Activated CD8-positive, alpha-beta memory T cell treated with anti-CD3 and anti-CD28 coated beads, Interleukin-2, amount 50 U/mL, for 48 hours (primary cell): ENCODE data around the gene MXD1.

Experiments
- DNase-seq: peaks from one replicate; pipeline ENCODE4 v3.0.0-alpha.2; 2020

The MXD1 gene

GRCh38 chr2:69954084-69954483 lies 39.2 kb downstream of the MXD1 start:
- DNase-seq, result no peak

- DNase-seq, result no peak
These were observed 40.1 kb downstream of the MXD1 start for GRCh38 chr2:69955029-69955428.

- DNase-seq, result no peak
These were observed 41.6 kb downstream of the MXD1 start for GRCh38 chr2:69956475-69956979.

GRCh38 chr2:69957965-69958364 lies 43.1 kb downstream of the MXD1 start:
- no peak for DNase-seq

GRCh38 chr2:69958480-69958879 lies 43.6 kb downstream of the MXD1 start:
- no peak for DNase-seq

- no peak for DNase-seq
These were observed 44.5 kb downstream of the MXD1 start for GRCh38 chr2:69959425-69959824.

GRCh38 chr2:69960821-69961220 lies 45.9 kb downstream of the MXD1 start:
- DNase-seq, result no peak

GRCh38 chr2:69961496-69961895 lies 46.6 kb downstream of the MXD1 start, which contains the start of gene ASPRV1:
Gene ASPRV1 (minus strand): TSS chr2:69961631. CDS start chr2:69961436, 195 bp downstream.
- DNase-seq, result no peak

- no peak for DNase-seq
These were observed 48.2 kb downstream of the MXD1 start for GRCh38 chr2:69962986-69963730.

GRCh38 chr2:69964353-69964841 lies 49.5 kb downstream of the MXD1 start:
- DNase-seq, result no peak

- no peak for DNase-seq
These were observed 51.0 kb downstream of the MXD1 start for GRCh38 chr2:69965756-69966445.

- DNase-seq, result no peak
These were observed 51.6 kb downstream of the MXD1 start for GRCh38 chr2:69966496-69966895.

GRCh38 chr2:69968609-69969008 lies 53.7 kb downstream of the MXD1 start:
- no peak for DNase-seq

GRCh38 chr2:69969126-69969983 lies 54.4 kb downstream of the MXD1 start:
- DNase-seq, result no peak

- no peak for DNase-seq
These were observed 55.1 kb downstream of the MXD1 start for GRCh38 chr2:69969991-69970390.

- no peak for DNase-seq
These were observed 57.9 kb downstream of the MXD1 start for GRCh38 chr2:69972822-69973221.

GRCh38 chr2:69973335-69973735 lies 58.4 kb downstream of the MXD1 start:
- DNase-seq, result no peak

- no peak for DNase-seq
These were observed 60.4 kb downstream of the MXD1 start for GRCh38 chr2:69975136-69975852.

- DNase-seq, result no peak
These were observed 61.0 kb downstream of the MXD1 start for GRCh38 chr2:69975853-69976462.

- no peak for DNase-seq
These were observed 62.3 kb downstream of the MXD1 start for GRCh38 chr2:69977186-69977585.

- DNase-seq, result no peak
These were observed 63.1 kb downstream of the MXD1 start for GRCh38 chr2:69977906-69978482.
